K562 (cell line): ENCODE results near the gene SPDEF. TPM values are rescaled to one million over a fixed set of nuclear protein-coding genes. Genes with fewer than 3 reads are reported as not detected.

Experiments
- ATAC-seq: fragments of 200-7000 bp; cut with Tn5 transposase; 3 replicates; pipeline ENCODE4 v1.9.1; 2020; ENCODE audit warnings: moderate library complexity
- BruUV-seq: library from RNA; stranded (reverse); fragments of 400-500 nt; replicated peaks from 2 replicates; lab custom pipeline; 2021; lab: Mats Ljungman, UMichigan
- CTCF ChIA-PET: fragments of 300-600 bp; formaldehyde crosslinking; extraction: SDS; loops from one replicate; lab custom pipeline; 2021; ENCODE audit warnings: low intra/inter-chr PET ratio; lab: Yijun Ruan, JAX
- POLR2A ChIA-PET: fragments of 300-600, 350-650 bp; sonication (Branson Sonifier 250); formaldehyde crosslinking; extraction: SDS; loops from one replicate; lab custom pipeline; 2021; ENCODE audit warnings: antibody characterized with exemption, inconsistent platforms; lab: Yijun Ruan, JAX
- DNase-seq, 4 experiments: peaks; one replicate each; pipeline versions ENCODE4 v3.0.0 to v3.0.0-alpha.2; 2011 to 2018; ENCODE audit warnings: low spot score in 3 of 4, mixed read lengths in 3 of 4; ENCODE audit errors: extremely low read depth in 1 of 4
- FAIRE-seq: peaks from 2 replicates; lab custom pipeline; 2011; peaks lifted over from hg19 to GRCh38; lab: Jason Lieb, UNC
- H2AFZ ChIP-seq: 2 replicates; pipeline ENCODE4 v1.6.0; 2011; ENCODE audit warnings: low read depth, low read length, control low read depth, inconsistent platforms
- H3K27ac ChIP-seq: fragments of 200-600 bp; 3 replicates; pipeline ENCODE4 v1.8.0; 2011; ENCODE audit warnings: low read depth, mild to moderate bottlenecking, control low read depth, inconsistent platforms, low read length, moderate library complexity, mixed read lengths; ENCODE audit errors: extremely low read depth
- H3K27me3 ChIP-seq, 2 experiments: fragments of 300-600 bp in 1 of 2; 2 replicates in 1 of 2; 3 replicates in 1 of 2; pipeline versions ENCODE4 v1.6.0 to v1.8.0; 2011; ENCODE audit warnings: inconsistent platforms in 2 of 2, low read length in 2 of 2, mild to moderate bottlenecking in 1 of 2, mixed read lengths in 1 of 2, moderate library complexity in 1 of 2; ENCODE audit not compliant: control insufficient read depth in 2 of 2, insufficient read depth in 2 of 2
- H3K36me3 ChIP-seq: fragments of 300-600 bp; 3 replicates; pipeline ENCODE4 v1.8.0; 2011; ENCODE audit warnings: mild to moderate bottlenecking, low read length, inconsistent platforms; ENCODE audit not compliant: control insufficient read depth, insufficient read depth
- H3K4me1 ChIP-seq, 2 experiments: fragments of 200-600 bp in 1 of 2; replicated peaks in 1 of 2; 2 replicates in 1 of 2; 3 replicates in 1 of 2; pipeline versions ENCODE4 v1.5.1 to v1.8.0; 2011; ENCODE audit warnings: inconsistent platforms in 2 of 2, low read length in 2 of 2, mild to moderate bottlenecking in 1 of 2, mixed read lengths in 1 of 2, moderate library complexity in 1 of 2; ENCODE audit not compliant: control insufficient read depth in 2 of 2, insufficient read depth in 2 of 2
- H3K4me2 ChIP-seq: 2 replicates; pipeline ENCODE4 v1.6.1; 2011; ENCODE audit warnings: low read length, control low read depth, inconsistent platforms, mixed read lengths; ENCODE audit not compliant: insufficient read depth
- H3K4me3 ChIP-seq: fragments of 200-600 bp; sonication (generic), shearing (Covaris generic); 2 replicates; pipeline ENCODE4 v1.5.1; 2016; ENCODE audit warnings: control low read depth, inconsistent platforms
- H3K79me2 ChIP-seq: fragments of 200-600 bp; 3 replicates; pipeline ENCODE4 v1.8.0; 2011; ENCODE audit warnings: low read length, inconsistent platforms; ENCODE audit not compliant: control insufficient read depth, insufficient read depth
- H3K9ac ChIP-seq, 2 experiments: 2 replicates each; pipeline versions ENCODE4 v1.6.0 to v1.6.1; 2011; ENCODE audit warnings: low read depth in 2 of 2, low read length in 2 of 2, control low read depth in 1 of 2, inconsistent platforms in 1 of 2, mild to moderate bottlenecking in 1 of 2, mixed read lengths in 1 of 2; ENCODE audit not compliant: insufficient read depth in 1 of 2
- H3K9me1 ChIP-seq: one replicate; pipeline ENCODE4 v1.6.0; 2011; ENCODE audit warnings: inconsistent platforms, mild to moderate bottlenecking, low read length, moderate library complexity; ENCODE audit not compliant: control insufficient read depth, insufficient read depth
- H3K9me3 ChIP-seq: replicated peaks from 2 replicates; pipeline ENCODE4 v1.5.1; 2011; ENCODE audit warnings: low read depth, low read length, inconsistent platforms; ENCODE audit not compliant: control insufficient read depth, insufficient read depth
- H4K20me1 ChIP-seq: replicated peaks from 2 replicates; pipeline ENCODE4 v1.6.1; 2011; ENCODE audit warnings: low read length, inconsistent platforms, mixed read lengths; ENCODE audit not compliant: control insufficient read depth, insufficient read depth
- BCOR ChIP-seq: fragments of 450-650 bp; IDR thresholded peaks from 2 replicates; pipeline ENCODE4 v1.6.1; 2016
- CHD1 ChIP-seq: fragments of 200-600 bp; sonication (generic); IDR thresholded peaks from one replicate; pipeline ENCODE4 v1.6.1; 2012; ENCODE audit warnings: mild to moderate bottlenecking, moderate library complexity, low read length, inconsistent platforms
- FOSL1 ChIP-seq: fragments of 200-800 bp; sonication (Bioruptor generic); conservative IDR thresholded peaks from 2 replicates; pipeline ENCODE4 v1.6.1; 2016; ENCODE audit warnings: missing genetic modification characterization, missing compliant biosample characterization
- GTF2A2 ChIP-seq: IDR thresholded peaks from 2 replicates; pipeline ENCODE4 v1.6.1; 2016; ENCODE audit warnings: mild to moderate bottlenecking, missing genetic modification characterization, missing compliant biosample characterization
- HDAC3 ChIP-seq: fragments of 450-650 bp; IDR thresholded peaks from 2 replicates; pipeline ENCODE4 v1.6.1; 2018; ENCODE audit warnings: borderline replicate concordance, mild to moderate bottlenecking, moderate library complexity; ENCODE audit not compliant: partially characterized antibody
- HNRNPH1 ChIP-seq: fragments of 200-400 bp; formaldehyde crosslinking; optimal IDR thresholded peaks from 2 replicates; pipeline ENCODE3; 2017; ENCODE audit warnings: low read depth, mild to moderate bottlenecking, low read length, moderate library complexity
- LEF1 ChIP-seq: fragments of 450-650 bp; IDR thresholded peaks from 2 replicates; pipeline ENCODE4 v1.6.1; 2016; ENCODE audit warnings: mild to moderate bottlenecking
- MTF1 ChIP-seq: fragments of 250-450 bp; sonication (Bioruptor Pico); IDR thresholded peaks from 2 replicates; pipeline ENCODE4 v1.9.0; 2021; ENCODE audit warnings: moderate library complexity, mild to moderate bottlenecking, inconsistent platforms, borderline replicate concordance
- NELFE ChIP-seq: IDR thresholded peaks from 2 replicates; pipeline ENCODE4 v1.6.1; 2011; ENCODE audit warnings: mild to moderate bottlenecking; ENCODE audit not compliant: insufficient read depth, insufficient read length
- NFYB ChIP-seq: IDR thresholded peaks from 2 replicates; pipeline ENCODE4 v1.6.1; 2011; ENCODE audit warnings: mild to moderate bottlenecking, moderate library complexity; ENCODE audit not compliant: insufficient read length; ENCODE audit errors: extremely low read depth
- RAD51 ChIP-seq: fragments of 450-650 bp; IDR thresholded peaks from 2 replicates; pipeline ENCODE4 v1.7.1; 2016; ENCODE audit warnings: low read depth, mild to moderate bottlenecking, borderline replicate concordance
- SNRNP70 ChIP-seq: fragments of 200-400 bp; formaldehyde crosslinking; optimal IDR thresholded peaks from 2 replicates; pipeline ENCODE3; 2017; ENCODE audit warnings: low read depth, low read length
- TBL1XR1 ChIP-seq, 2 experiments: IDR thresholded peaks; 2 replicates each; pipeline ENCODE4 v1.6.1; 2012; ENCODE audit warnings: improper control_type of control experiment in 2 of 2, low read length in 2 of 2, mild to moderate bottlenecking in 1 of 2
- ZNF584 ChIP-seq: fragments of 200-800 bp; sonication (Bioruptor generic); IDR thresholded peaks from 2 replicates; pipeline ENCODE4 v1.6.1; 2016; ENCODE audit warnings: low read depth, mild to moderate bottlenecking, missing genetic modification characterization, missing compliant biosample characterization
- ZNF79 ChIP-seq: fragments of 250-450 bp; sonication (Bioruptor Pico); IDR thresholded peaks from 2 replicates; pipeline ENCODE4 v1.4.0; 2020; ENCODE audit warnings: low read depth, mild to moderate bottlenecking, moderate library complexity
- ZSCAN32 ChIP-seq: fragments of 450-650 bp; formaldehyde crosslinking; IDR thresholded peaks from 2 replicates; pipeline ENCODE4 v1.4.0; 2020; ENCODE audit warnings: mild to moderate bottlenecking, moderate library complexity
- WGBS: fragments of 100-300 bp; shearing (Covaris generic); methylation state at CpG from one replicate; pipeline ENCODE4 v1.1.6; 2016; ENCODE audit warnings: low coverage, mixed read lengths; ENCODE audit not compliant: insufficient coverage; ENCODE audit errors: missing lambda C conversion rate; 5-methylcytosine and 5-hydroxymethylcytosine counted together
- in situ Hi-C: fragments of 300-500 bp; cut with MboI; formaldehyde crosslinking; loops from 4 replicates; pipeline ENCODE4 v1.15.0; 2018; ENCODE audit warnings: inconsistent platforms, mixed read lengths
- intact Hi-C: fragments of 100-400 bp; cut with micrococcal nuclease; formaldehyde crosslinking; loops from 2 replicates; pipeline ENCODE4 v1.14.2; 2022
- polyA plus RNA-seq, 8 experiments: library from polyadenylated mRNA; depleted of rRNA in 4 of 8; stranded (reverse) in 5 of 8; unstranded in 3 of 8; fragments of >200 nt; fragmentation: Nextera tagmentation in 2 of 8; fragmentation: Illumina TruSeq in 1 of 8; extraction: Ambion mirVana in 2 of 8; extraction: Trizol in 1 of 8; gene quantifications; 2 replicates each; pipeline versions ENCODE4 v1.2.1 to v1.2.3, GENCODE V29; 2011 to 2014; ENCODE audit warnings: inconsistent platforms in 1 of 8, missing spikeins in 1 of 8
- total RNA-seq, 7 experiments: library from RNA; depleted of rRNA in 6 of 7; stranded (reverse); fragments of >200 nt in 6 of 7; fragmentation: Illumina TruSeq in 2 of 7; extraction: Trizol in 2 of 7; gene quantifications; 2 replicates each; pipeline versions ENCODE4 v1.2.1 to v1.2.3, GENCODE V29; 2011 to 2021; ENCODE audit warnings: low replicate concordance in 1 of 7
- TF ChIP-seq, protein P1 (sequence below): sonication (generic); formaldehyde crosslinking; IDR thresholded peaks from 2 replicates; pipeline ENCODE4 v1.8.0; 2022; ENCODE audit warnings: mild to moderate bottlenecking, missing genetic modification reagents
- TF ChIP-seq, protein P2 (sequence below): fragments of 450-650 bp; IDR thresholded peaks from 2 replicates; pipeline ENCODE4 v1.7.0; 2016; ENCODE audit warnings: borderline replicate concordance
- TF ChIP-seq, protein P3 (sequence below): fragments of 450-650 bp; formaldehyde crosslinking; IDR thresholded peaks from 2 replicates; pipeline ENCODE4 v1.4.0; 2020; ENCODE audit warnings: mild to moderate bottlenecking, mixed read lengths

SPDEF gene
- total and polyA plus RNA-seq, 9 of the 15 experiments (the other 6 are each of a cell fraction or from before 2014, with no cell fraction given), result 0.04 to 0.12 (median 0.11) TPM; not detected in 5

DNA sequence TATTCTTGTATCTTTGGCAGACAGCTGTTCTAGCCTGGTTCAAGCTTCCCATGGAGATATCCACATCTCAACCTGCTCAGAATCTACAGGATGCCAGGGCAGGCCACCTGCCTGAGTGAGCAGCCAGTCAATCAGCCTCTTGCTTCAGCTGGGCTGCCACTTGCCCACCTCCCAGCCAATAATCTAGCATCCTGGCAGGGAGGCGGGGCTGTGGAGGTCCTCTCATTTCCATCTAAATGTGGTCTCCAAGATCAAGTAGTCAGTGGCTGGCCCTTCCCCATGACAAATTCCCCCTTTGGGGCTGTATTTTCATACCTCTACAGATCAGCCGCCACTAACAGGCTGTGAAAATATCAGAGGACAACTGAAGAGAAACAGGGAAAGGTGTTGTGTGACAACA is 33.0 kb upstream of the SPDEF start:
- no peak overlapping the region for H2AFZ ChIP-seq
- no peaks in the 10 kb centered on the region for H3K27me3 ChIP-seq
- in situ Hi-C loops, result no loop called here
- peaks cover 62% of the 10 kb centered on the region for H3K36me3 ChIP-seq
- no peak overlapping the region; a peak in 1 of 4 replicates for H3K9ac ChIP-seq
- H4K20me1 ChIP-seq, result peaks cover 20% of the 10 kb centered on the region
- peaks cover 0 to 3% of the 10 kb centered on the region in 2 experiments; a peak in 2 of 5 replicates for H3K4me1 ChIP-seq
- CTCF ChIA-PET, result no interaction called here
- POLR2A ChIA-PET, result interaction anchor here (0.5 to 1.2 kb wide), 4 partner anchors 15 to 451 kb away, joined by 3 read pairs; no protein-coding TSS in a partner anchor
- no TSS peak for BruUV-seq
- 90% methylated on average over 2 of the region's 2 CpGs for WGBS
- H3K9me3 ChIP-seq, result no peaks in the 10 kb centered on the region
- no peak for FAIRE-seq
- H3K79me2 ChIP-seq, result peaks cover 31% of the 10 kb centered on the region
- H3K27ac ChIP-seq, result no peak overlapping the region
- H3K9me1 ChIP-seq, result peaks cover 4% of the 10 kb centered on the region
- intact Hi-C loops, result no loop called here
- no peak for DNase-seq
- no peak for ATAC-seq
- no peak overlapping the region for H3K4me2 ChIP-seq
- H3K4me3 ChIP-seq, result no peak overlapping the region
- TF ChIP-seq CHD1, result no peak
- TF ChIP-seq RAD51, result no peak
- TF ChIP-seq HDAC3, result no peak
- TF ChIP-seq GTF2A2 (tag), result no peak
- TF ChIP-seq LEF1, result no peak
- TF ChIP-seq ZSCAN32, result no peak
- TF ChIP-seq, protein P1, sequence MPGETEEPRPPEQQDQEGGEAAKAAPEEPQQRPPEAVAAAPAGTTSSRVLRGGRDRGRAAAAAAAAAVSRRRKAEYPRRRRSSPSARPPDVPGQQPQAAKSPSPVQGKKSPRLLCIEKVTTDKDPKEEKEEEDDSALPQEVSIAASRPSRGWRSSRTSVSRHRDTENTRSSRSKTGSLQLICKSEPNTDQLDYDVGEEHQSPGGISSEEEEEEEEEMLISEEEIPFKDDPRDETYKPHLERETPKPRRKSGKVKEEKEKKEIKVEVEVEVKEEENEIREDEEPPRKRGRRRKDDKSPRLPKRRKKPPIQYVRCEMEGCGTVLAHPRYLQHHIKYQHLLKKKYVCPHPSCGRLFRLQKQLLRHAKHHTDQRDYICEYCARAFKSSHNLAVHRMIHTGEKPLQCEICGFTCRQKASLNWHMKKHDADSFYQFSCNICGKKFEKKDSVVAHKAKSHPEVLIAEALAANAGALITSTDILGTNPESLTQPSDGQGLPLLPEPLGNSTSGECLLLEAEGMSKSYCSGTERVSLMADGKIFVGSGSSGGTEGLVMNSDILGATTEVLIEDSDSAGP (CRISPR knock-in tag), result no peak
- no peak for TF ChIP-seq ZNF584 (CRISPR knock-in tag)
- no peak for TF ChIP-seq FOSL1 (tag)
- TF ChIP-seq, protein P2, sequence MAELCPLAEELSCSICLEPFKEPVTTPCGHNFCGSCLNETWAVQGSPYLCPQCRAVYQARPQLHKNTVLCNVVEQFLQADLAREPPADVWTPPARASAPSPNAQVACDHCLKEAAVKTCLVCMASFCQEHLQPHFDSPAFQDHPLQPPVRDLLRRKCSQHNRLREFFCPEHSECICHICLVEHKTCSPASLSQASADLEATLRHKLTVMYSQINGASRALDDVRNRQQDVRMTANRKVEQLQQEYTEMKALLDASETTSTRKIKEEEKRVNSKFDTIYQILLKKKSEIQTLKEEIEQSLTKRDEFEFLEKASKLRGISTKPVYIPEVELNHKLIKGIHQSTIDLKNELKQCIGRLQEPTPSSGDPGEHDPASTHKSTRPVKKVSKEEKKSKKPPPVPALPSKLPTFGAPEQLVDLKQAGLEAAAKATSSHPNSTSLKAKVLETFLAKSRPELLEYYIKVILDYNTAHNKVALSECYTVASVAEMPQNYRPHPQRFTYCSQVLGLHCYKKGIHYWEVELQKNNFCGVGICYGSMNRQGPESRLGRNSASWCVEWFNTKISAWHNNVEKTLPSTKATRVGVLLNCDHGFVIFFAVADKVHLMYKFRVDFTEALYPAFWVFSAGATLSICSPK, result no peak
- TF ChIP-seq SNRNP70, result no peak
- no peak for TF ChIP-seq BCOR
- TF ChIP-seq TBL1XR1 (IDR thresholded peaks at IDR 0.05; ENCODE audit: low read length in 2 of 2), result no peak
- TF ChIP-seq ZNF79, result no peak
- no peak for TF ChIP-seq NELFE
- no peak for TF ChIP-seq NFYB
- TF ChIP-seq MTF1, result no peak
- TF ChIP-seq, protein P3, sequence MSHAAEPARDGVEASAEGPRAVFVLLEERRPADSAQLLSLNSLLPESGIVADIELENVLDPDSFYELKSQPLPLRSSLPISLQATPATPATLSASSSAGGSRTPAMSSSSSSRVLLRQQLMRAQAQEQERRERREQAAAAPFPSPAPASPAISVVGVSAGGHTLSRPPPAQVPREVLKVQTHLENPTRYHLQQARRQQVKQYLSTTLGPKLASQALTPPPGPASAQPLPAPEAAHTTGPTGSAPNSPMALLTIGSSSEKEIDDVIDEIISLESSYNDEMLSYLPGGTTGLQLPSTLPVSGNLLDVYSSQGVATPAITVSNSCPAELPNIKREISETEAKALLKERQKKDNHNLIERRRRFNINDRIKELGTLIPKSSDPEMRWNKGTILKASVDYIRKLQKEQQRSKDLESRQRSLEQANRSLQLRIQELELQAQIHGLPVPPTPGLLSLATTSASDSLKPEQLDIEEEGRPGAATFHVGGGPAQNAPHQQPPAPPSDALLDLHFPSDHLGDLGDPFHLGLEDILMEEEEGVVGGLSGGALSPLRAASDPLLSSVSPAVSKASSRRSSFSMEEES (CRISPR knock-in tag), result no peak
- no peak for TF ChIP-seq HNRNPH1
